ENCODE data around the gene COX7A1.
"Not testable (repeated sequence)": the region's sequence is repeated elsewhere in the genome, so short reads cannot be mapped to it uniquely, and the experiment has no call there.

DNA sequence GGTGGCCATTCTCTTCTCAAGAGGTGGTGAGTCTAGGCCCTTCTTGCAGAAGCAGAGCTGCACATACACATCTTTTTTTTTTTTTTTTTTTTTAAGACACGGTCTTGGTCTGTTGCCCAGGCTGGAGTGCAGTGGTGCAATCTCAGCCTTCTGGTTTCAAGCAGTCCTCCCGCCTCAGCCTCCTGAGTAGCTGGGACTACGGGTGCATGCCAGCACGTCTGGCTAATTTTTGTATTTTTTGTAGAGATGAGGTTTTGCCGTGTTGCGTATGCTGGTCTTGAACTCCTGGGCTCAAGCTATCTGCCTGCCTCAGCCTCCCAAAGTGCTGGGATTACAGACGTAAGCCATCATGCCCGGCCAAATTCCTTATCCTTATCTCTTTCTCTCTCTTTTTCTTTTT is 21.6 kb upstream of the COX7A1 start:
- TF ChIP-seq, protein P1, sequence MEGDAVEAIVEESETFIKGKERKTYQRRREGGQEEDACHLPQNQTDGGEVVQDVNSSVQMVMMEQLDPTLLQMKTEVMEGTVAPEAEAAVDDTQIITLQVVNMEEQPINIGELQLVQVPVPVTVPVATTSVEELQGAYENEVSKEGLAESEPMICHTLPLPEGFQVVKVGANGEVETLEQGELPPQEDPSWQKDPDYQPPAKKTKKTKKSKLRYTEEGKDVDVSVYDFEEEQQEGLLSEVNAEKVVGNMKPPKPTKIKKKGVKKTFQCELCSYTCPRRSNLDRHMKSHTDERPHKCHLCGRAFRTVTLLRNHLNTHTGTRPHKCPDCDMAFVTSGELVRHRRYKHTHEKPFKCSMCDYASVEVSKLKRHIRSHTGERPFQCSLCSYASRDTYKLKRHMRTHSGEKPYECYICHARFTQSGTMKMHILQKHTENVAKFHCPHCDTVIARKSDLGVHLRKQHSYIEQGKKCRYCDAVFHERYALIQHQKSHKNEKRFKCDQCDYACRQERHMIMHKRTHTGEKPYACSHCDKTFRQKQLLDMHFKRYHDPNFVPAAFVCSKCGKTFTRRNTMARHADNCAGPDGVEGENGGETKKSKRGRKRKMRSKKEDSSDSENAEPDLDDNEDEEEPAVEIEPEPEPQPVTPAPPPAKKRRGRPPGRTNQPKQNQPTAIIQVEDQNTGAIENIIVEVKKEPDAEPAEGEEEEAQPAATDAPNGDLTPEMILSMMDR (IDR thresholded peaks at IDR 0.05 in 8 of 11, conservative IDR thresholded peaks at IDR 0.05 in 3 of 11), result not testable (repeated sequence)
- not testable (repeated sequence) for TF ChIP-seq POLR2A (IDR thresholded peaks at IDR 0.05)

All from spleen (tissue), 7 donors.